Hair follicular keratinocyte (primary cell): ENCODE results near the gene NDUFB2. TPM values are rescaled to one million over a fixed set of nuclear protein-coding genes. Genes with fewer than 3 reads are reported as not detected.

Experiments used
- total RNA-seq: library from RNA; depleted of rRNA; stranded (reverse); fragments of >200 nt; gene quantifications from 2 replicates; pipeline ENCODE4 v1.2.3, GENCODE V29; 2015

NDUFB2 gene
- total RNA-seq = 357 and 447 TPM in 2 replicates

DNA sequence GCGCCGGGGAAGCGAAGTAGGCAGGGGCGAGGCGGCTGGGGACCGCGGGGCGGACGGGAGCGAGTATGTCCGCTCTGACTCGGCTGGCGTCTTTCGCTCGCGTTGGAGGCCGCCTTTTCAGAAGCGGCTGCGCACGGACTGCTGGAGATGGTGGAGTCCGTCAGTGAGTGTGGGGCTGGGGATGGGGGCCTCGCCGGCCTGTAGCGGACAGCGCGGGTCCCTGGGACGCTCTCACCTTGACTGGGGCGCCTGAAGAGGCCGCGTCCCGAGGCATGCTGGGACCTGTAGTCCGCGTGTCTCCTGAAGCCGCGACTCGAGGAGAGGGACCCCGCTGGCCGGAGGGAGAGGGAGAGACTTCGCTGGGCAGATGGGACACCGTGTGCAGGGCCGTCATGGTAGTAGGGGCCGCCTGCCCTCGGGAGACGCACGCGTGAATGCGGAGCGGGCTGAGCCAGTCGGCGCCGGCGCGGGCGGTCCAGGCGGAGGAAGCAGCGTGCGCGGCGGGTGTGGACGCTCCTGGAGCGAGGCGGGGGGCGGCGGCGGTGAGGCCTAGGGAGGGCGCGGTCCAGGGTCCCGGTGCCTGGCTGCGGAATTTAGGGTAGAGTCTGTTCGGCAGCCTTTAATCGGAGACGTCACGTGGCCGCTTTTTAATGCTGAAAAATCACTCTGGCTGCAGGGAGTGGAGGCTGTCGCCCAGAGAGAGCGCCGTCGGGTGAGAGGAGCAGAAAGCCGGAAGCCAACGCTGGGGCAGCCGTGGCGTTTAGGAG is at the start of gene NDUFB2:
Gene NDUFB2, plus strand, starts transcription at position 29 of the 767 bp plus-strand sequence. Its CDS starts 37 bp downstream, at position 66.

DNA sequence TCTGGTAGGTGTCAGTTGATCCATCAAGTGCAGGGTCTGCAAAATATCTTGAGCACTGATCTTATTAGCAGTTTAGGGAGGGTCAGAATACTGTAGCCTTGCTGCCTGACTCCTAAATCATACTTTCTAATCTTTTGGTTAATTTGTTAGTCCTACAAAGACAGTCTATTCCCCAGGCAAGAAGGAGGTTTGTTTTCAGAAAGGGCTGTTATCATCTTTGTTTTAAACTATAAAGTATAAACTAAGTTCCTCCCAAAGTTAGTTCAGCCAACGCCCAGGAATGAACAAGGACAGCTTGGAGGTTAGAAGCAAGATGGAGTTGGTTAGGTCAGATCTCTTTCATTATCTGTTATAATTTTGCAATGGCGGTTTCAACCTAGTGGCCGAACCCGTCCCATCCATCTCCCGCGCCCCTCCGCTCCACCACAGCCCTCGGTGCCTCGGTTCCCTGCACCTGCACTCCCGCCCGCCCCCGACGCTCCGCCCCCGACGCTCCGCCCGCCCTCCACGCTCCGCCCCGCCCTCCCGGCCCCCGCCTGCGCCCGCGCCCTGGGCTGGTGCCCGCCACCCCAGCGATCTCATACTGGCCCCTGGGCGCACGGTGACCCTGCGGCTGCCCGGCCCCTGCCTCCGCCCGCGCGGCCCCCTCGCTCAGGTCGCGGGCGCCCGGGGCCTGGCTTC is 24.0 kb upstream of the NDUFB2 start, which contains the start of gene ADCK2:
Gene ADCK2, plus strand, starts transcription at position 564 of the 681 bp plus-strand sequence. CDS start 386 bp downstream, outside the sequence.

Other genes starting within 250 kb of the NDUFB2 start
- gene MKRN1, start 217.2 kb upstream of the NDUFB2 start, total RNA-seq = 38.0 and 44.1 TPM in 2 replicates
- gene DENND2A, start 55.9 kb upstream of the NDUFB2 start, total RNA-seq = 0.08 and 0.91 TPM in 2 replicates
- 17.7 and 22.2 TPM in 2 replicates for gene ADCK2, start 23.8 kb upstream of the NDUFB2 start, total RNA-seq
- gene BRAF, start 228.2 kb downstream of the NDUFB2 start, total RNA-seq = 9.4 and 13.9 TPM in 2 replicates